Mucosa of rectum (tissue), 2 donors: ENCODE results near the gene PLSCR5.

Experiments used
- H3K27ac ChIP-seq, 2 donors: one replicate each; pipeline ENCODE4 v1.7.0; 2013; ENCODE audit warnings: inconsistent platforms in 2 of 2, low read depth in 2 of 2, low read length in 2 of 2
- H3K27me3 ChIP-seq, 2 donors: one replicate each; pipeline ENCODE4 v1.7.0; 2013; ENCODE audit warnings: low read length in 2 of 2; ENCODE audit not compliant: control insufficient read depth in 2 of 2, insufficient read depth in 2 of 2
- H3K36me3 ChIP-seq, 2 donors: one replicate each; pipeline ENCODE4 v1.7.0; 2013; ENCODE audit warnings: low read length in 2 of 2; ENCODE audit not compliant: control insufficient read depth in 2 of 2, insufficient read depth in 2 of 2
- H3K4me1 ChIP-seq, 2 donors: one replicate each; pipeline ENCODE4 v1.7.0; 2013; ENCODE audit warnings: low read length in 2 of 2, mild to moderate bottlenecking in 1 of 2; ENCODE audit not compliant: control insufficient read depth in 2 of 2, insufficient read depth in 2 of 2
- H3K4me3 ChIP-seq, 2 donors: one replicate each; pipeline ENCODE4 v1.7.0; 2013; ENCODE audit warnings: low read length in 2 of 2
- H3K9ac ChIP-seq, 2 donors: one replicate each; pipeline ENCODE4 v1.7.0; 2013; ENCODE audit warnings: low read length in 2 of 2, low read depth in 1 of 2, mild to moderate bottlenecking in 1 of 2
- H3K9me3 ChIP-seq, 2 donors: one replicate each; pipeline ENCODE4 v1.7.0; 2013; ENCODE audit warnings: low read length in 2 of 2; ENCODE audit not compliant: control insufficient read depth in 2 of 2
- donor health status: healthy.
- donor health status: Normal muscosa, but diverticular disease.

PLSCR5 gene

DNA sequence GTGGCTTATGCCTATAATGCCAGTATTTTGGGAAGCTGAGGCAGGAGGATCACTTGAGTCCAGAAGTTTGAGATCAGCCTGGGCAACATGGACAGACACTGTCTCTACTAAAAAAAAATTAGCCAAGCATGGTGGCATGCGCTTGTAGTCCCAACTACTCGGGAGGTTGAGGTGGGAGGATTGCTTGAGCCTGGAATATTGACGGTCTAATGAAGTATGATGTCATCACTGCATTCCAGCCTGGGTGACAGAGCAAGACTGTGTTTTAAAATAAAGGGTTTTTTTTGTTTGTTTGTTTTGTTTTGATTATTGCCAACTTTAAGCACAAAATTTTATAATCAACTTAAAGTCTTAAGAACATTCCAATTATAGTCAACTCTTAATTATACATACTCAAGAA is 67.5 kb downstream of the PLSCR5 start:
- Histone ChIP-seq H3K27me3 (no peaks in the 10 kb centered on the region), H3K36me3 (peaks cover 5 to 6% of the 10 kb centered on the region in 2 donors), H3K9ac (no peak overlapping the region), H3K4me1 (peaks cover 24 to 26% of the 10 kb centered on the region in 2 donors), H3K27ac (no peak overlapping the region), H3K4me3 (no peak overlapping the region), H3K9me3 (no peaks in the 10 kb centered on the region)

GRCh38 chr3:146536681-146537080 is 68.5 kb downstream of the PLSCR5 start:
- Histone ChIP-seq H3K36me3 (peaks cover 11 to 12% of the 10 kb centered on the region in 2 donors), H3K4me3 (no peak overlapping the region), H3K27me3 (no peaks in the 10 kb centered on the region), H3K9ac (no peak overlapping the region), H3K4me1 (peaks cover 21 to 22% of the 10 kb centered on the region in 2 donors), H3K27ac (no peak overlapping the region), H3K9me3 (no peaks in the 10 kb centered on the region)
